ENCODE data around the gene CDH12.

The CDH12 gene

GRCh38 chr5:22079566-22079965 is 773.6 kb downstream of the CDH12 start:
- no peaks in the 10 kb centered on the region for H4K20me1 ChIP-seq (ENCODE audit: low read depth, low read length)
- no peak overlapping the region for H3K27ac ChIP-seq (ENCODE audit: low read depth, low read length)
- H3K36me3 ChIP-seq (ENCODE audit: low read length) = no peaks in the 10 kb centered on the region; the same call in 1 of the 2 replicates
- no peak overlapping the region for H3K4me2 ChIP-seq (ENCODE audit: low read depth, low read length, poor library complexity, severe bottlenecking)
- no peaks in the 10 kb centered on the region for H3K79me2 ChIP-seq (ENCODE audit: insufficient read depth, low read length)
- no peak overlapping the region for H3K4me3 ChIP-seq (ENCODE audit: insufficient read depth, low read length, poor library complexity, severe bottlenecking)
- H3K9ac ChIP-seq (ENCODE audit: low read length) = no peak overlapping the region
- H3K27me3 ChIP-seq (ENCODE audit: low read length) = no peaks in the 10 kb centered on the region
- TF ChIP-seq EZH2phosphoT487 (conservative IDR thresholded peaks at IDR 0.05; ENCODE audit: low read length) (no peak), CTCF (IDR thresholded peaks at IDR 0.05; ENCODE audit: insufficient read depth, low read length, poor library complexity, severe bottlenecking) (no peak)
- H3F3A ChIP-seq (ENCODE audit: insufficient read depth) = no peaks in the 10 kb centered on the region
- no peaks in the 10 kb centered on the region for H3K9me2 ChIP-seq (replicated peaks; ENCODE audit: insufficient read depth, low read length)
- H3K9me3 ChIP-seq (ENCODE audit: insufficient read depth, low read length) = no peaks in the 10 kb centered on the region
- H2AFZ ChIP-seq (ENCODE audit: low read depth, low read length, severe bottlenecking) = peak overlapping the region; percentile 20

- no peaks in the 10 kb centered on the region; the same call in 1 of the 2 replicates for H3K36me3 ChIP-seq (ENCODE audit: low read length)
- H3K4me3 ChIP-seq (ENCODE audit: insufficient read depth, low read length, poor library complexity, severe bottlenecking) = no peak overlapping the region
- TF ChIP-seq EZH2phosphoT487 (conservative IDR thresholded peaks at IDR 0.05; ENCODE audit: low read length) (no peak), CTCF (IDR thresholded peaks at IDR 0.05; ENCODE audit: insufficient read depth, low read length, poor library complexity, severe bottlenecking) (no peak)
- no peaks in the 10 kb centered on the region for H3K9me2 ChIP-seq (replicated peaks; ENCODE audit: insufficient read depth, low read length)
- no peaks in the 10 kb centered on the region for H3K9me3 ChIP-seq (ENCODE audit: insufficient read depth, low read length)
- no peak overlapping the region for H2AFZ ChIP-seq (ENCODE audit: low read depth, low read length, severe bottlenecking)
- H4K20me1 ChIP-seq (ENCODE audit: low read depth, low read length) = no peaks in the 10 kb centered on the region
- H3K27me3 ChIP-seq (ENCODE audit: low read length) = no peaks in the 10 kb centered on the region
- H3F3A ChIP-seq (ENCODE audit: insufficient read depth) = no peaks in the 10 kb centered on the region
- H3K79me2 ChIP-seq (ENCODE audit: insufficient read depth, low read length) = no peaks in the 10 kb centered on the region
- H3K4me2 ChIP-seq (ENCODE audit: low read depth, low read length, poor library complexity, severe bottlenecking) = no peak overlapping the region
- H3K9ac ChIP-seq (ENCODE audit: low read length) = no peak overlapping the region
- no peak overlapping the region for H3K27ac ChIP-seq (ENCODE audit: low read depth, low read length)
These were observed 774.1 kb downstream of the CDH12 start for GRCh38 chr5:22079002-22079401.

GRCh38 chr5:22076586-22076985 is 776.6 kb downstream of the CDH12 start:
- Histone ChIP-seq H3F3A (ENCODE audit: insufficient read depth) (no peaks in the 10 kb centered on the region), H3K9ac (ENCODE audit: low read length) (no peak overlapping the region), H3K4me2 (ENCODE audit: low read depth, low read length, poor library complexity, severe bottlenecking) (no peak overlapping the region), H2AFZ (ENCODE audit: low read depth, low read length, severe bottlenecking) (no peak overlapping the region), H4K20me1 (ENCODE audit: low read depth, low read length) (no peaks in the 10 kb centered on the region), H3K27ac (ENCODE audit: low read depth, low read length) (no peak overlapping the region), H3K9me2 (replicated peaks; ENCODE audit: insufficient read depth, low read length) (no peaks in the 10 kb centered on the region), H3K4me3 (ENCODE audit: insufficient read depth, low read length, poor library complexity, severe bottlenecking) (no peak overlapping the region), H3K27me3 (ENCODE audit: low read length) (no peaks in the 10 kb centered on the region), H3K79me2 (ENCODE audit: insufficient read depth, low read length) (no peaks in the 10 kb centered on the region), H3K36me3 (ENCODE audit: low read length) (no peaks in the 10 kb centered on the region; the same call in 1 of the 2 replicates), H3K9me3 (ENCODE audit: insufficient read depth, low read length) (no peaks in the 10 kb centered on the region)
- TF ChIP-seq EZH2phosphoT487 (conservative IDR thresholded peaks at IDR 0.05; ENCODE audit: low read length) (no peak), CTCF (IDR thresholded peaks at IDR 0.05; ENCODE audit: insufficient read depth, low read length, poor library complexity, severe bottlenecking) (no peak)
